Caco-2 (cell line): ENCODE results near the gene ADAM12. TPM values are rescaled to one million over a fixed set of nuclear protein-coding genes. Genes with fewer than 3 reads are reported as not detected.

Source experiments
- BruUV-seq: library from RNA; stranded (reverse); fragments of 400-500 nt; replicated peaks from 2 replicates; lab custom pipeline; 2021; lab: Mats Ljungman, UMichigan
- CTCF ChIA-PET: fragments of 300-600 bp; sonication (Branson Sonifier 250); formaldehyde crosslinking; loops from one replicate; lab custom pipeline; 2022; ENCODE audit warnings: antibody characterized with exemption; lab: Charles Lee
- POLR2A ChIA-PET: fragments of 300-600 bp; sonication (Branson Sonifier 250); formaldehyde crosslinking; loops from one replicate; lab custom pipeline; 2022; ENCODE audit warnings: antibody characterized with exemption; lab: Charles Lee
- DNase-seq, 2 experiments: peaks; one replicate each; pipeline versions ENCODE4 v3.0.0 to v3.0.0-alpha.2; 2020 to 2022
- H3K27me3 ChIP-seq: replicated peaks from 2 replicates; pipeline ENCODE4 v1.6.0; 2011; ENCODE audit warnings: low read length; ENCODE audit not compliant: control insufficient read depth, insufficient read depth
- H3K36me3 ChIP-seq: 2 replicates; pipeline ENCODE4 v1.5.1; 2011; ENCODE audit warnings: low read length; ENCODE audit not compliant: control insufficient read depth, insufficient read depth
- H3K4me1 ChIP-seq: fragments of 250-450 bp; sonication (Bioruptor Pico); 2 replicates; pipeline ENCODE4 v1.5.1; 2020; ENCODE audit warnings: mild to moderate bottlenecking
- H3K4me3 ChIP-seq: 2 replicates; pipeline ENCODE4 v1.5.1; 2011; ENCODE audit warnings: low read depth, mild to moderate bottlenecking, control low read depth, low read length
- H3K9me3 ChIP-seq: fragments of 250-450 bp; sonication (Bioruptor Pico); 2 replicates; pipeline ENCODE4 v1.5.1; 2020; ENCODE audit warnings: mild to moderate bottlenecking, moderate library complexity
- H3K27ac Mint-ChIP-seq: one replicate; pipeline ENCODE4 v1.8.0; 2022; ENCODE audit warnings: mixed read lengths; ENCODE audit not compliant: unreplicated experiment
- H3K27me3 Mint-ChIP-seq: one replicate; pipeline ENCODE4 v1.8.0; 2022; ENCODE audit warnings: mixed read lengths; ENCODE audit not compliant: insufficient read depth, unreplicated experiment
- H3K36me3 Mint-ChIP-seq: one replicate; pipeline ENCODE4 v1.8.0; 2022; ENCODE audit warnings: mild to moderate bottlenecking, mixed read lengths; ENCODE audit not compliant: insufficient read depth, unreplicated experiment
- H3K4me1 Mint-ChIP-seq: one replicate; pipeline ENCODE4 v1.8.0; 2022; ENCODE audit warnings: low read depth, mixed read lengths; ENCODE audit not compliant: unreplicated experiment
- H3K4me3 Mint-ChIP-seq: one replicate; pipeline ENCODE4 v1.8.0; 2022; ENCODE audit warnings: mild to moderate bottlenecking, moderate library complexity, mixed read lengths; ENCODE audit not compliant: unreplicated experiment
- H3K9me3 Mint-ChIP-seq: one replicate; pipeline ENCODE4 v1.8.0; 2022; ENCODE audit warnings: mixed read lengths; ENCODE audit not compliant: unreplicated experiment
- intact Hi-C: fragments of 100-400 bp; cut with micrococcal nuclease; formaldehyde crosslinking; loops from one replicate; pipeline ENCODE4 v1.10.0; 2022; ENCODE audit not compliant: unreplicated experiment
- total RNA-seq: library from RNA; stranded (reverse); gene quantifications from 2 replicates; pipeline ENCODE4 v1.2.3, GENCODE V29; 2022
- TF ChIP-seq, protein P1 (sequence below), 2 experiments: fragments of 200-600 bp in 1 of 2; IDR thresholded peaks; 1 replicate in 1 of 2; 2 replicates in 1 of 2; pipeline versions ENCODE4 v1.5.1 to v1.8.0; 2011 to 2022; ENCODE audit warnings: antibody characterized with exemption in 1 of 2, control low read depth in 1 of 2, inconsistent platforms in 1 of 2, low read depth in 1 of 2, low read length in 1 of 2, mild to moderate bottlenecking in 1 of 2, moderate library complexity in 1 of 2; ENCODE audit not compliant: insufficient read depth in 1 of 2, severe bottlenecking in 1 of 2, unreplicated experiment in 1 of 2

Gene ADAM12
- total RNA-seq, 1 experiment from 2014 or later = not detected

DNA sequence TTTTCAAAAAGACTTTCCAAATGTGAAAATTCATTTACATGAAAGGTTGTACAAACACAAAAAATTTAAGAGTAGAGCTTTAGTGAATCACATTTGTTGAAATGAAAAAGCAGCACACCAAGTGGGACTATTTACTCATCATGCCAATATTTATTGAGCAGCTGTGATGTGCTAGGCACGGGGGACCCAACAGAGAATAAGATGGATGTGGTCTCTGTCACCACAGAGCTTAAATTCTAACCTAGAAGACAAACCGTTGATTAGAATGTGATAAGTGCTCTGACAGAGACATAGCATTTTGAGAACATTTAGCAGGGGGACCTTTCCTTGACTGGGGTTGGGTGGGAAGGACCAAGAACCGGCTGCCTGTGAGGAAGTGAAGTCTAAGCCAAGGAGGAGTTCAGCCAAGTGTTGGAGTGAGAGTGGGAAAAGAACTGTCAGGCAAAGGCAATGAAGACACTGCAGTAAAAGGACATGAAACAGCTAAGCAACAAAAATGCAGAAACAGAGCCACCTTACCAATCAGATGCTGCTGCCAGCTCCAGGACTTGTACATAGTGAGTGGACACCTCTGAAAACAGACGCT lies 19.1 kb downstream of the ADAM12 start:
- H3K27ac Mint-ChIP-seq = no peak overlapping the region
- no peak overlapping the region for H3K4me3 Mint-ChIP-seq
- intact Hi-C loops = no loop called here
- no peak for DNase-seq
- no peaks in the 10 kb centered on the region for H3K36me3 Mint-ChIP-seq
- BruUV-seq = no TSS peak
- TF ChIP-seq, protein P1, sequence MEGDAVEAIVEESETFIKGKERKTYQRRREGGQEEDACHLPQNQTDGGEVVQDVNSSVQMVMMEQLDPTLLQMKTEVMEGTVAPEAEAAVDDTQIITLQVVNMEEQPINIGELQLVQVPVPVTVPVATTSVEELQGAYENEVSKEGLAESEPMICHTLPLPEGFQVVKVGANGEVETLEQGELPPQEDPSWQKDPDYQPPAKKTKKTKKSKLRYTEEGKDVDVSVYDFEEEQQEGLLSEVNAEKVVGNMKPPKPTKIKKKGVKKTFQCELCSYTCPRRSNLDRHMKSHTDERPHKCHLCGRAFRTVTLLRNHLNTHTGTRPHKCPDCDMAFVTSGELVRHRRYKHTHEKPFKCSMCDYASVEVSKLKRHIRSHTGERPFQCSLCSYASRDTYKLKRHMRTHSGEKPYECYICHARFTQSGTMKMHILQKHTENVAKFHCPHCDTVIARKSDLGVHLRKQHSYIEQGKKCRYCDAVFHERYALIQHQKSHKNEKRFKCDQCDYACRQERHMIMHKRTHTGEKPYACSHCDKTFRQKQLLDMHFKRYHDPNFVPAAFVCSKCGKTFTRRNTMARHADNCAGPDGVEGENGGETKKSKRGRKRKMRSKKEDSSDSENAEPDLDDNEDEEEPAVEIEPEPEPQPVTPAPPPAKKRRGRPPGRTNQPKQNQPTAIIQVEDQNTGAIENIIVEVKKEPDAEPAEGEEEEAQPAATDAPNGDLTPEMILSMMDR (IDR thresholded peaks at IDR 0.05; ENCODE audit: insufficient read depth in 1 of 2, low read depth in 1 of 2, low read length in 1 of 2, severe bottlenecking in 1 of 2, unreplicated experiment in 1 of 2) = no peak
- peaks cover 6% of the 10 kb centered on the region for H3K9me3 Mint-ChIP-seq
- H3K4me1 Mint-ChIP-seq = no peaks in the 10 kb centered on the region
- H3K27me3 ChIP-seq = no peaks in the 10 kb centered on the region
- ChIA-PET POLR2A (no interaction called here), CTCF (no interaction called here)
- no peaks in the 10 kb centered on the region for H3K9me3 ChIP-seq
- H3K4me1 ChIP-seq = no peaks in the 10 kb centered on the region
- no peaks in the 10 kb centered on the region for H3K36me3 ChIP-seq
- H3K27me3 Mint-ChIP-seq = peaks cover 7% of the 10 kb centered on the region
- H3K4me3 ChIP-seq = no peak overlapping the region

DNA sequence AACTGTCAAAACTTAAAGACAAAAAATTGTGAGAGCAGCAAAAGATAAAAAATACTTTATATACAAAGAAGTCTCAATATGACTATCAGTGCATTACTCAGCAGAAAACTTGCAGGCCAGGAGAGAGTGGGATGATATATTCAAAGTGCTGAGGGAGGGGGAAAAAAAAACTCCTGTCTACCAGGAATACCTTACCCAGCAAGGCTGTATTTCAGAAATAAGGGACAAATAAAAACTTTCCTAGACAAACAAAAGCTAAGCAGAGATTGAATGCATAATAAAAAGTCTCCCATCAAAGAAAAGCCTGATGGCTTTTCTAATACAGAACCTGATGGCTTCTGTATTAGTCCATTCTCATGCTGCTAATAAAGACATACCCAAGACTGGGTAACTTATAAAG lies 31.1 kb downstream of the ADAM12 start:
- Histone ChIP-seq H3K9me3 (peaks cover 4% of the 10 kb centered on the region; the same call in 1 of the 2 replicates), H3K4me3 (no peak overlapping the region), H3K27me3 (no peaks in the 10 kb centered on the region), H3K4me1 (no peaks in the 10 kb centered on the region), H3K36me3 (no peaks in the 10 kb centered on the region)
- Mint-ChIP-seq H3K27ac (no peak overlapping the region), H3K27me3 (peaks cover 2% of the 10 kb centered on the region), H3K9me3 (peaks cover 35% of the 10 kb centered on the region), H3K4me1 (no peaks in the 10 kb centered on the region), H3K4me3 (no peak overlapping the region), H3K36me3 (no peaks in the 10 kb centered on the region)
- POLR2A ChIA-PET = no interaction called here
- no TSS peak for BruUV-seq
- CTCF ChIA-PET = no interaction called here
- TF ChIP-seq, protein P1 (IDR thresholded peaks at IDR 0.05; ENCODE audit: insufficient read depth in 1 of 2, low read depth in 1 of 2, low read length in 1 of 2, severe bottlenecking in 1 of 2, unreplicated experiment in 1 of 2) = no peak
- DNase-seq = no peak
- intact Hi-C loops = no loop called here

DNA sequence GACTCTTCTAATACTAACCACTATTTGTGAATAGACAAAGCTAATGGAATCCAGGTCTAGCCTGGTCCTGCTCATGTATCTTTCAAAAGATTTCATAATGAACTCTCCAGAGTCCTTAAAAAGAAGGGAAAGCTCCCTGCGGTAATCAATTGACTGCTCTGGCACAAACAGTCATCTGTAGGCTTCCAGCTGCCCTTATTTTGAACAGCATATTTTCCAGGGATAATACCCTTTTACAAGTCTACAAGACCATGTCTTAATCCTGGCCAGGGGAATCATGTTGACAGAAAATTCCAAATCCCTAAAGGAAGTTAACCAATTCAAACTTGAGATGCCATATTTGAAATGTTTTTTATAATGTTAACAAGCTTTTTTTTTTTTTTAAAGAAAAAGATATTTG lies 34.6 kb downstream of the ADAM12 start:
- ChIA-PET CTCF (no interaction called here), POLR2A (no interaction called here)
- no TSS peak for BruUV-seq
- Mint-ChIP-seq H3K9me3 (peaks cover 19% of the 10 kb centered on the region), H3K27me3 (peaks cover 2% of the 10 kb centered on the region), H3K36me3 (no peaks in the 10 kb centered on the region), H3K27ac (no peak overlapping the region), H3K4me1 (no peaks in the 10 kb centered on the region), H3K4me3 (no peak overlapping the region)
- H3K36me3 ChIP-seq = no peaks in the 10 kb centered on the region
- intact Hi-C loops = no loop called here
- TF ChIP-seq, protein P1 (IDR thresholded peaks at IDR 0.05; ENCODE audit: insufficient read depth in 1 of 2, low read depth in 1 of 2, low read length in 1 of 2, severe bottlenecking in 1 of 2, unreplicated experiment in 1 of 2) = no peak
- H3K4me3 ChIP-seq = no peak overlapping the region
- peaks cover 4% of the 10 kb centered on the region; the same call in 1 of the 2 replicates for H3K9me3 ChIP-seq
- no peak for DNase-seq
- no peaks in the 10 kb centered on the region; the same call in 1 of the 2 replicates for H3K27me3 ChIP-seq
- H3K4me1 ChIP-seq = no peaks in the 10 kb centered on the region
